ENCODE data around the gene HLA-DQB1.

HLA-DQB1 gene

GRCh38 chr6:32624565-32624964 lies 41.9 kb downstream of the HLA-DQB1 start:
- no peak for FAIRE-seq

- no peak for FAIRE-seq
Measured at GRCh38 chr6:32623693-32624092, 42.8 kb downstream of the HLA-DQB1 start.

- peak; percentile 65 for FAIRE-seq
Measured at GRCh38 chr6:32622545-32623401, 43.7 kb downstream of the HLA-DQB1 start.

GRCh38 chr6:32621372-32621771 lies 45.1 kb downstream of the HLA-DQB1 start:
- FAIRE-seq = no peak

- FAIRE-seq = no peak
Measured at GRCh38 chr6:32617751-32618150, 48.7 kb downstream of the HLA-DQB1 start.

GRCh38 chr6:32615885-32616532 lies 50.4 kb downstream of the HLA-DQB1 start:
- no peak for FAIRE-seq

GRCh38 chr6:32614366-32615081 lies 51.9 kb downstream of the HLA-DQB1 start:
- FAIRE-seq = no peak

- FAIRE-seq = no peak
Measured at GRCh38 chr6:32613475-32613874, 53.0 kb downstream of the HLA-DQB1 start.

- no peak for FAIRE-seq
Measured at GRCh38 chr6:32610682-32611296, 55.7 kb downstream of the HLA-DQB1 start.

- FAIRE-seq = peak; percentile 53
Measured at GRCh38 chr6:32609731-32610640, 56.5 kb downstream of the HLA-DQB1 start.

Measured in colon (tissue), 2 donors.